ENCODE measurements around the gene OLFM3. TPM values are rescaled to one million over a fixed set of nuclear protein-coding genes. Genes with fewer than 3 reads are reported as not detected.

The OLFM3 gene
- polyA plus RNA-seq, 4 donors = 2.6 to 21.3 TPM; not detected in 2

DNA sequence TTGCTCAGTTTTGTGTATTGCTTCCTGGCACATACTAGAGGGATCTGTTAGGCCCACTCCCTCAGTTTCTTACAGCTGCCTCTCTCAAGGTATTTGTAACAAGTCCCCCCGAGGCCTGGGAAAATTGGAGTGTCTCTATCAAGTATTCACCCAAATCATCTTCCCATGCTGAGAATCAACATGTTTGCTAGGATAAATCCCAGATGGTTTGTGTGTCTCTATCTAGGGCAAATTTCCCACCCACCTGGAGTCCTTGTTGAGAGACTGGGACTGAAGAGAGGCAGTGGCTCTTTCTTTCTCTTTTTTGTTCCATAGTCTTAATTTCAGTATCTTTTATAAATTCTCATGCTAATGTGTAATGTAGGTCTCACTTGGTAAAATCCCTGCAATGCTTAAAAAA lies 58.0 kb downstream of the OLFM3 start:
- WGBS, 3 donors = 34 to 70% (median 69%) methylated on average over 1 of the region's 1 CpG
- no peak for DNase-seq

GRCh38 chr1:101929343-101929742 lies 67.4 kb downstream of the OLFM3 start:
- 13 to 38% (median 24%) methylated on average over 1 of the region's 1 CpG for WGBS, 3 donors
- peaks cover 0 to 4% (median 0%) of the 10 kb centered on the region in 3 donors for H3K4me1 ChIP-seq (ENCODE audit: control insufficient read depth in 3 of 3, insufficient read depth in 2 of 3, low read depth in 1 of 3, low read length in 2 of 3)

More for the DNA sequence above, 58.0 kb downstream of the OLFM3 start:
- Histone ChIP-seq H3K27me3 (ENCODE audit: control insufficient read depth in 3 of 3, insufficient read depth in 3 of 3, low read length in 3 of 3) (no peaks in the 10 kb centered on the region), H3K36me3 (ENCODE audit: control insufficient read depth in 3 of 3, insufficient read depth in 2 of 3, low read depth in 1 of 3, low read length in 3 of 3) (no peaks in the 10 kb centered on the region), H3K4me1 (ENCODE audit: control insufficient read depth in 3 of 3, insufficient read depth in 2 of 3, low read depth in 1 of 3, low read length in 2 of 3) (no peaks in the 10 kb centered on the region), H3K4me3 (ENCODE audit: low read depth in 1 of 3, low read length in 3 of 3) (no peak overlapping the region), H3K9me3 (ENCODE audit: control insufficient read depth in 2 of 2, insufficient read depth in 1 of 2, low read depth in 1 of 2, low read length in 1 of 2) (no peaks in the 10 kb centered on the region), H3K27ac (ENCODE audit: low read depth in 1 of 3, low read length in 2 of 3) (no peak overlapping the region)
- no peak for FAIRE-seq

DNA sequence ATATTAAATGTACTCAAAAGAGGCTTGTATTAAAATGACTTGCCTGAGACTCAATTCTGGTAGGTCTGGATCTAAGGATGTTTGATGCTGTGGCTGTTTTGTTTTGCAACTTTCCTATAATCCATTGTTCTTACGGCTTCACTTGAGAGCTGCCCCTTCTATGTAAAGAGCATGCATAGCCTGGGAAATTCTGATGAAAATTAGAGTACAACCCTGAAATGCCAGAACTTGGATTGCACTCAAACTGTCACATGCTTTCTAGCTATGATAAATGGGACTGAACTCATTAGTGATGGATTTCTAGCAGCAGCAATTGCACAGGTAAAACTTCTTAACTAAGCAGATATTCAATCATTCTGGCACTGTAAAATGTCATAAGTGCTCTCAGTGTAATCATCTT lies 67.9 kb downstream of the OLFM3 start:
- Histone ChIP-seq H3K4me1 (ENCODE audit: control insufficient read depth in 3 of 3, insufficient read depth in 2 of 3, low read depth in 1 of 3, low read length in 2 of 3) (peaks cover 0 to 4% (median 0%) of the 10 kb centered on the region in 3 donors), H3K36me3 (ENCODE audit: control insufficient read depth in 3 of 3, insufficient read depth in 2 of 3, low read depth in 1 of 3, low read length in 3 of 3) (no peaks in the 10 kb centered on the region), H3K27ac (ENCODE audit: low read depth in 1 of 3, low read length in 2 of 3) (no peak overlapping the region), H3K4me3 (ENCODE audit: low read depth in 1 of 3, low read length in 3 of 3) (no peak overlapping the region), H3K27me3 (ENCODE audit: control insufficient read depth in 3 of 3, insufficient read depth in 3 of 3, low read length in 3 of 3) (no peaks in the 10 kb centered on the region), H3K9me3 (ENCODE audit: control insufficient read depth in 2 of 2, insufficient read depth in 1 of 2, low read depth in 1 of 2, low read length in 1 of 2) (no peaks in the 10 kb centered on the region)
- FAIRE-seq (no peak), DNase-seq (no peak)
- WGBS, 3 donors = 82 to 85% (median 84%) methylated on average over 1 of the region's 1 CpG

More at GRCh38 chr1:101929343-101929742, 67.4 kb downstream of the OLFM3 start:
- no peaks in the 10 kb centered on the region for H3K27me3 ChIP-seq (ENCODE audit: control insufficient read depth in 3 of 3, insufficient read depth in 3 of 3, low read length in 3 of 3)
- DNase-seq = no peak
- H3K9me3 ChIP-seq (ENCODE audit: control insufficient read depth in 2 of 2, insufficient read depth in 1 of 2, low read depth in 1 of 2, low read length in 1 of 2) = no peaks in the 10 kb centered on the region
- H3K36me3 ChIP-seq (ENCODE audit: control insufficient read depth in 3 of 3, insufficient read depth in 2 of 3, low read depth in 1 of 3, low read length in 3 of 3) = no peaks in the 10 kb centered on the region
- no peak for FAIRE-seq
- no peak overlapping the region for H3K27ac ChIP-seq (ENCODE audit: low read depth in 1 of 3, low read length in 2 of 3)
- H3K4me3 ChIP-seq (ENCODE audit: low read depth in 1 of 3, low read length in 3 of 3) = no peak overlapping the region

- H3K36me3 ChIP-seq (ENCODE audit: control insufficient read depth in 3 of 3, insufficient read depth in 2 of 3, low read depth in 1 of 3, low read length in 3 of 3) = no peaks in the 10 kb centered on the region
- H3K27ac ChIP-seq (ENCODE audit: low read depth in 1 of 3, low read length in 2 of 3) = no peak overlapping the region
- FAIRE-seq (peak; percentile 19), DNase-seq (no peak)
- no peaks in the 10 kb centered on the region for H3K27me3 ChIP-seq (ENCODE audit: control insufficient read depth in 3 of 3, insufficient read depth in 3 of 3, low read length in 3 of 3)
- H3K9me3 ChIP-seq (ENCODE audit: control insufficient read depth in 2 of 2, insufficient read depth in 1 of 2, low read depth in 1 of 2, low read length in 1 of 2) = no peaks in the 10 kb centered on the region
- H3K4me1 ChIP-seq (ENCODE audit: control insufficient read depth in 3 of 3, insufficient read depth in 2 of 3, low read depth in 1 of 3, low read length in 2 of 3) = no peaks in the 10 kb centered on the region
- H3K4me3 ChIP-seq (ENCODE audit: low read depth in 1 of 3, low read length in 3 of 3) = no peak overlapping the region
Observed at GRCh38 chr1:101924700-101925099, 72.0 kb downstream of the OLFM3 start.

DNA sequence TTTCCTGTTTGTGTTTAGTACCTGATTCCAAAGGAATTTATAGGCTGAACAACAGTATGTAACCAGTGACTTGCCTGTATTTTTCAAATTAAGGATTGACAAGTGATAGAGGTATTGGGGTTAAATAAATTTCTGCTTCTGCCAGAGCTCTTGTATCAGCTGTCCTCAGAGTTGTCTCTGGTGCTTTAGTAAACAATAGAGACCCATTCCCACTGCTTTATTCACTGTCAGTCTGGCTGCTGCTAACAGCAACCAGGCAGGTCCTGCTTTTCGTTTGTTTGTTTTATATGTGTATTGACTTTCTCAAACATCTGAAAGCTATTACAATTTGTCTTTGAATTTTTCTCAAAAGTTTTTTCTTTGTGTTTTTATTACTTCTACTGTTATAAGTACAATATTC lies 76.1 kb downstream of the OLFM3 start:
- 21 to 38% (median 26%) methylated on average over 1 of the region's 1 CpG for WGBS, 3 donors
- Histone ChIP-seq H3K27me3 (ENCODE audit: control insufficient read depth in 3 of 3, insufficient read depth in 3 of 3, low read length in 3 of 3) (no peaks in the 10 kb centered on the region), H3K9me3 (ENCODE audit: control insufficient read depth in 2 of 2, insufficient read depth in 1 of 2, low read depth in 1 of 2, low read length in 1 of 2) (no peaks in the 10 kb centered on the region), H3K27ac (ENCODE audit: low read depth in 1 of 3, low read length in 2 of 3) (no peak overlapping the region), H3K4me1 (ENCODE audit: control insufficient read depth in 3 of 3, insufficient read depth in 2 of 3, low read depth in 1 of 3, low read length in 2 of 3) (no peaks in the 10 kb centered on the region), H3K36me3 (ENCODE audit: control insufficient read depth in 3 of 3, insufficient read depth in 2 of 3, low read depth in 1 of 3, low read length in 3 of 3) (no peaks in the 10 kb centered on the region), H3K4me3 (ENCODE audit: low read depth in 1 of 3, low read length in 3 of 3) (no peak overlapping the region)
- DNase-seq = no peak
- no peak for FAIRE-seq

DNA sequence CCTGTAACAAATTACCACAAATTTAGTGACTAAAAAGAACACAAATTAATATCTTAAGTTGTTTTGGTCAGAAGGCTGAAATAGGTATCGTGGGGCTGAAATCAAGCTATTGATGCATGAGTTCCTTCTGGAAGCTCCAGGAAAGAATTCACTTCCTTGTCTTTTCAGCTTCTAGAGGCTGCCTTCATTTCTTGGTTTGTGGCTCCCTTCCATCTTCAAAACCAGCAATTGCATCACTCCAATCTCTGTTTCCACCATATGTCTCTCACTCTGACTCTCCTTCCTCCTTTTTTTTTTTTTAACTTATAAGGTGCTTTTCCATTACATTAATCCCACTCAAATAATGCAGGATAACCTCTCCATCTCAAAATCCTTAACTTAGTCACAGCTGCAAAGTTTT lies 78.4 kb downstream of the OLFM3 start:
- Histone ChIP-seq H3K4me1 (ENCODE audit: control insufficient read depth in 3 of 3, insufficient read depth in 2 of 3, low read depth in 1 of 3, low read length in 2 of 3) (no peaks in the 10 kb centered on the region), H3K36me3 (ENCODE audit: control insufficient read depth in 3 of 3, insufficient read depth in 2 of 3, low read depth in 1 of 3, low read length in 3 of 3) (no peaks in the 10 kb centered on the region), H3K27ac (ENCODE audit: low read depth in 1 of 3, low read length in 2 of 3) (no peak overlapping the region), H3K27me3 (ENCODE audit: control insufficient read depth in 3 of 3, insufficient read depth in 3 of 3, low read length in 3 of 3) (no peaks in the 10 kb centered on the region), H3K9me3 (ENCODE audit: control insufficient read depth in 2 of 2, insufficient read depth in 1 of 2, low read depth in 1 of 2, low read length in 1 of 2) (no peaks in the 10 kb centered on the region), H3K4me3 (ENCODE audit: low read depth in 1 of 3, low read length in 3 of 3) (no peak overlapping the region)
- DNase-seq (no peak), FAIRE-seq (no peak)
- 80 to 81% (median 81%) methylated on average over 1 of the region's 1 CpG for whole genome bisulfite sequencing, 3 donors

GRCh38 chr1:101915597-101915996 lies 81.1 kb downstream of the OLFM3 start:
- Histone ChIP-seq H3K27me3 (ENCODE audit: control insufficient read depth in 3 of 3, insufficient read depth in 3 of 3, low read length in 3 of 3) (no peaks in the 10 kb centered on the region), H3K9me3 (ENCODE audit: control insufficient read depth in 2 of 2, insufficient read depth in 1 of 2, low read depth in 1 of 2, low read length in 1 of 2) (no peaks in the 10 kb centered on the region), H3K4me1 (ENCODE audit: control insufficient read depth in 3 of 3, insufficient read depth in 2 of 3, low read depth in 1 of 3, low read length in 2 of 3) (no peaks in the 10 kb centered on the region), H3K4me3 (ENCODE audit: low read depth in 1 of 3, low read length in 3 of 3) (no peak overlapping the region), H3K27ac (ENCODE audit: low read depth in 1 of 3, low read length in 2 of 3) (no peak overlapping the region), H3K36me3 (ENCODE audit: control insufficient read depth in 3 of 3, insufficient read depth in 2 of 3, low read depth in 1 of 3, low read length in 3 of 3) (no peaks in the 10 kb centered on the region)
- FAIRE-seq = no peak
- WGBS, 3 donors = 51 to 60% (median 55%) methylated on average over 5 of the region's 5 CpGs
- no peak for DNase-seq

DNA sequence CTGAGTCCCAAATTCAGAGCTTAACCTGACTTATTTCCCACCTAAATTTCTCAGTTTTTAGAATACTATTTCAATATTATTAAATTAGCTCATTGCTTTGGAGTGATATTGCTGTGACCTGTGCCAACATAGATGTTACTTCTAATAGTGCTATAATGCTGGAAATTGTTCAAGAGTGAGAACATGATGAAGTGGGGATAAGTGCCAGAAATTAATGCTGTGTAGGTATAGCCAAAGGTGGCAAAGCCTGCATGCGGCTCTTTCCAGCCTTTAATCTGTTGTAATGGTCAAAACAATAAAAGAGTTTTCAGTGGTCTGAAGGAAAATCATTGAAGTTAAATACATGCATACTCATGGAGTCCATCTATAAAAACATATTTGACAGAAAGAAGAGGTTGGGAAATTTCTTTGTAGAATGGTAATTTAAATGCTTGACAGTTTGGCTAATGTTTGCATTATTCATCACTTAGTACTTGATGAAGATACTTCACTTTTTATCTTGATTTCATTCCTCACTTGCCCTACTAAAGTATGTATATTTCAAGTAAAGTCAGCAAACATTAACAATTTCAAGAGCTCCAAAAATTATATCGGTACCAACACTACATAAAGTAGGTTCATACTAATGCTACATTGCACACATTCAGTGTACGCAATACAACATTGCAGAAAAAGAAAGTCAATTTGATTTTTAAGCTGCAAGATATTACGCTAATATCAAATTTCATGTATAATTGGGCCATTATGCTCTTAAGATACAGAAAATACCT lies 82.1 kb downstream of the OLFM3 start:
- no peak for DNase-seq
- H3K36me3 ChIP-seq (ENCODE audit: control insufficient read depth in 3 of 3, insufficient read depth in 2 of 3, low read depth in 1 of 3, low read length in 3 of 3) = no peaks in the 10 kb centered on the region
- no peak overlapping the region for H3K4me3 ChIP-seq (ENCODE audit: low read depth in 1 of 3, low read length in 3 of 3)
- H3K27ac ChIP-seq (ENCODE audit: low read depth in 1 of 3, low read length in 2 of 3) = no peak overlapping the region
- H3K4me1 ChIP-seq (ENCODE audit: control insufficient read depth in 3 of 3, insufficient read depth in 2 of 3, low read depth in 1 of 3, low read length in 2 of 3) = no peaks in the 10 kb centered on the region
- no peaks in the 10 kb centered on the region for H3K9me3 ChIP-seq (ENCODE audit: control insufficient read depth in 2 of 2, insufficient read depth in 1 of 2, low read depth in 1 of 2, low read length in 1 of 2)
- H3K27me3 ChIP-seq (ENCODE audit: control insufficient read depth in 3 of 3, insufficient read depth in 3 of 3, low read length in 3 of 3) = no peaks in the 10 kb centered on the region
- no peak for FAIRE-seq
- WGBS, 3 donors = 80 to 86% (median 85%) methylated on average over 4 of the region's 4 CpGs

- WGBS, 3 donors = 84 to 90% (median 87%) methylated on average over 5 of the region's 5 CpGs
- FAIRE-seq (no peak), DNase-seq (no peak)
- Histone ChIP-seq H3K9me3 (ENCODE audit: control insufficient read depth in 2 of 2, insufficient read depth in 1 of 2, low read depth in 1 of 2, low read length in 1 of 2) (no peaks in the 10 kb centered on the region), H3K4me3 (ENCODE audit: low read depth in 1 of 3, low read length in 3 of 3) (no peak overlapping the region), H3K27me3 (ENCODE audit: control insufficient read depth in 3 of 3, insufficient read depth in 3 of 3, low read length in 3 of 3) (no peaks in the 10 kb centered on the region), H3K36me3 (ENCODE audit: control insufficient read depth in 3 of 3, insufficient read depth in 2 of 3, low read depth in 1 of 3, low read length in 3 of 3) (no peaks in the 10 kb centered on the region), H3K27ac (ENCODE audit: low read depth in 1 of 3, low read length in 2 of 3) (no peak overlapping the region), H3K4me1 (ENCODE audit: control insufficient read depth in 3 of 3, insufficient read depth in 2 of 3, low read depth in 1 of 3, low read length in 2 of 3) (no peaks in the 10 kb centered on the region)
Observed at GRCh38 chr1:101911894-101912293, 84.8 kb downstream of the OLFM3 start.
